GM06990 (cell line): ENCODE measurements around the gene RPH3AL.

Experiments
- DNase-seq: peaks from one replicate; pipeline ENCODE4 v3.0.0-alpha.2; 2011; ENCODE audit not compliant: insufficient read length; ENCODE audit errors: extremely low read depth
- H3K27me3 ChIP-seq: replicated peaks from 2 replicates; pipeline ENCODE4 v1.6.0; 2011; ENCODE audit warnings: low read length; ENCODE audit not compliant: control insufficient read depth, insufficient read depth
- H3K36me3 ChIP-seq: 2 replicates; pipeline ENCODE4 v1.5.1; 2011; ENCODE audit warnings: low read length; ENCODE audit not compliant: control insufficient read depth, insufficient read depth
- H3K4me3 ChIP-seq: replicated peaks from 2 replicates; pipeline ENCODE4 v1.5.1; 2011; ENCODE audit warnings: low read depth, mild to moderate bottlenecking, control low read depth, low read length
- TF ChIP-seq, protein P1 (sequence below): IDR thresholded peaks from 2 replicates; pipeline ENCODE4 v1.5.1; 2011; ENCODE audit warnings: low read length, control low read depth, mild to moderate bottlenecking, inconsistent platforms; ENCODE audit not compliant: insufficient read depth, poor library complexity, severe bottlenecking

RPH3AL gene

DNA sequence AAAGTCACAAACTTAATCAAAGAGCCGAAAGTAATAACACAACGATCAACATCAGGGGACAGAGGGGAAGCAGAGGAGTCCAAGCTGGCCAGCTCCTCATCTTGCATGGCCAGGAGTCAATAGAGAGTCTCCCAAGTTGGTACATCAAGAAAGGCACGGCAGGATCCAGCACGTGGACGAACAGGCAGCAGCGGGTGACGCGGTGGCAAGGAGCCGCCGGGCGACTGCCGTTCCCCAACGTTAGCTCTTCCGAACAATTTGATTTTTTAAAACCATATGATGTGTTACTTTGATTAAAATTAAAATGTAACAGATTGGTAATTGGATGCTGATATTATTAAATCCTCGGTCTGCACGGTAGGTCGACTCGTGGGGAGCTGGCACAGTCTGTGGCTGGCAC lies 89.3 kb downstream of the RPH3AL start:
- H3K36me3 ChIP-seq, result no peaks in the 10 kb centered on the region
- H3K27me3 ChIP-seq, result no peaks in the 10 kb centered on the region; the same call in 1 of the 2 replicates
- H3K4me3 ChIP-seq, result no peak overlapping the region
- no peak for DNase-seq
- TF ChIP-seq, protein P1, sequence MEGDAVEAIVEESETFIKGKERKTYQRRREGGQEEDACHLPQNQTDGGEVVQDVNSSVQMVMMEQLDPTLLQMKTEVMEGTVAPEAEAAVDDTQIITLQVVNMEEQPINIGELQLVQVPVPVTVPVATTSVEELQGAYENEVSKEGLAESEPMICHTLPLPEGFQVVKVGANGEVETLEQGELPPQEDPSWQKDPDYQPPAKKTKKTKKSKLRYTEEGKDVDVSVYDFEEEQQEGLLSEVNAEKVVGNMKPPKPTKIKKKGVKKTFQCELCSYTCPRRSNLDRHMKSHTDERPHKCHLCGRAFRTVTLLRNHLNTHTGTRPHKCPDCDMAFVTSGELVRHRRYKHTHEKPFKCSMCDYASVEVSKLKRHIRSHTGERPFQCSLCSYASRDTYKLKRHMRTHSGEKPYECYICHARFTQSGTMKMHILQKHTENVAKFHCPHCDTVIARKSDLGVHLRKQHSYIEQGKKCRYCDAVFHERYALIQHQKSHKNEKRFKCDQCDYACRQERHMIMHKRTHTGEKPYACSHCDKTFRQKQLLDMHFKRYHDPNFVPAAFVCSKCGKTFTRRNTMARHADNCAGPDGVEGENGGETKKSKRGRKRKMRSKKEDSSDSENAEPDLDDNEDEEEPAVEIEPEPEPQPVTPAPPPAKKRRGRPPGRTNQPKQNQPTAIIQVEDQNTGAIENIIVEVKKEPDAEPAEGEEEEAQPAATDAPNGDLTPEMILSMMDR, result no peak

DNA sequence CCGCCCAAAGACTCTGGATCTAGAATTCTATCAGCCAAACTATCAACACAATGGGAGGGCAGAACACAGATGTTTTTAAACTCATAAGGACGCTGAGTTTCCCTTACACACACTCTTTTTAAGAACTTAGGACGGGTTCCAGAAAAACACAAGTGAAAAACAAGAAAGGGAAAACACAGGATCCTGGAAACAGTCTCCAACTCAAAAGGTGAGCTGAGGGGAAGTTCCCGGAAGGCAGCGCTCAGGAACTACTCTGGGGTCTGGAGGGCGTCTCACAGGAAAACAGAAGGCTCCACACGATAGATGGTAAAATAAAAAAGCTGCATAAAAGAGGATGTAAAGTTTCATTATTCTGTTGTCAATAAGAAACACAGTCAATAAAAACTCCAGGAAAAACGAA lies 91.0 kb downstream of the RPH3AL start:
- TF ChIP-seq, protein P1, result no peak
- H3K27me3 ChIP-seq, result no peaks in the 10 kb centered on the region; the same call in 1 of the 2 replicates
- DNase-seq, result no peak
- H3K4me3 ChIP-seq, result no peak overlapping the region
- H3K36me3 ChIP-seq, result no peaks in the 10 kb centered on the region

DNA sequence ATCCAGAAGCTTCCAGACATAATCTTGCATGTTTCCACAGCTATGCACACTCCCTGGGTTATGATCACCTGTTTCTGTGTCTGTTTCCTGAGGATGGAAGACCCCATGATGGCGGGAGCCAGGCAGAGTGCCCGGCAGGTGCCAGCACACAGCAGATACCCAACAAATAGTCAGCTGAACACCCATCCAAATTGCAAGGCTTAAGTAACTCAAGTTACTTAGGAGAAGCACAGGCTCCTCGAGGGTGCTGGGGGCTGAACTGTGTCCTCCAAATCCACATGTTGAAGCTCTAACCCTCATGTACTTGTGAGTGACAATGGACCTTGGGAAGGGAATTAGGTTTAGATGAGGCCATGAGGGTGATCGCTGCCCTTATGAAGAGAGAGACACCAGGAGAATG lies 91.7 kb downstream of the RPH3AL start:
- Histone ChIP-seq H3K27me3 (no peaks in the 10 kb centered on the region; the same call in 1 of the 2 replicates), H3K4me3 (no peak overlapping the region), H3K36me3 (no peaks in the 10 kb centered on the region)
- DNase-seq, result no peak
- TF ChIP-seq, protein P1, result no peak

DNA sequence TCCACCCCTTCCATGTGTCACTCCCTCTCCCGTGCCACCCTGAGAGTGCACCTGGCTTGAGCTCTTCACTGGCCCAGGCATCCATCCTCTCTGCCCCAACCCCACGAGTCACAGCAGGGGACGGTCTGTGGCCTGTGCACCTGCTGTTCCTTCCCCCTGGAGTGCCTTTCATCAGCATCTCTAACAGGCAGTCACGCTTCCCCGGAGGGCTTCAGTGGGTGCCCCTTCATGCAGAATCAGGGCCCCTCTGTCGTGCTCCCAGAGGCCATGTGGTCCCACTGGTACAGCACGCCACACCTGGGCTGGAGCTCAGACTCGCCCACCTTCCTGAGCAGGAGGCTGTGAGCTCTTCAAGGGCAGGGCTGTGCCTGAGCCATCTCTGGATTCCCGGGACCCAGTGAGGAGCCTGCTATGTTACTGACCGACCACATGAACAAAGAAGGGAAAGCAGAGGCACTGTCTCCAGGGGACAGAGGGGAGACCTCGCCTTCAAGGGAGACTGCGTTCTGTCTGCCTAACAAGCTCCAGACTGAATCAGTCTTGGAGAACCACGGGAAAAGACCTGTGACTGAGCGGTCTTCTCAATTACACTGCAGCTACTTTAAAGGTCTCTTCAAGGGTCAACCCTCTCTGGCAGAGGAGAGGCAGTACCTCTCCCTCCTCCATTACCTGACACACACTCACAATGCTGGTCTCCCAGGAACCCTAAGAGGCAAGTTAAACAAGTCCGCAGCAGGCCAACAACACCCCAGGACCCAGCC lies 92.4 kb downstream of the RPH3AL start:
- TF ChIP-seq, protein P1, result no peak
- no peak overlapping the region for H3K4me3 ChIP-seq
- H3K36me3 ChIP-seq, result no peaks in the 10 kb centered on the region
- no peak for DNase-seq
- no peaks in the 10 kb centered on the region for H3K27me3 ChIP-seq

DNA sequence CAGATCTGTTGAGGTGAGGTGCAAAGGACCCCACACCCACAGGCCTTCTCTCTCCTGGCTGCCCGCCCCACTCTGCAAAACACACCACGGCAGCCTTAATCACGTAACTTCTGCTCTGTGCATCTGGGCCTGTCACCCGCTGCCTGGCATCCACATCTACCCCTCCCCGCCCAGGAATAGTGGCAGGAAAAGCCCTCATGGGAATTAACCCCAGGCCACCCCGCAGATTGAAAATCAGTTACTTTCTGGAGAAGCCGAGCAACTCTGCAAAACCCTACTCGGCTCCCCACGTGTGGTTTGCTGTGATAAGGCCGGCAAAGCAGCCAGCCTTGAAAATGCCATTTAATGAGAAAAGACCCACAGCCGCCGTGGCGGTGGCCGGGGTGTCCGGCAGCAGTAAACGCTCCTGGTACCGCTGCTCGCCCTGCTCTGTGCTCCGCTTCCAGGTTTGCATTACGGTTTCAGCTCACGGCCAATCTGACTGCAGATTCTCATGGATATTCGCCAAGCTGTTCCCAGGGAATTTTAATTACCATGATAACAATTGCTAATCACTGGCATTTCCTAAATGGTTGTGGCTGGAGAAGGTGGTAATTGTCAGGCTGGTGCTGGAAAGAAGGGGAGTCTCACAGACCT lies 93.1 kb downstream of the RPH3AL start:
- Histone ChIP-seq H3K27me3 (no peaks in the 10 kb centered on the region), H3K36me3 (no peaks in the 10 kb centered on the region), H3K4me3 (no peak overlapping the region)
- DNase-seq, result no peak
- TF ChIP-seq, protein P1, result no peak
